ENCODE results near the gene FHIT.
A peak's percentile ranks its signal among the peaks of the same experiment; 100 is the strongest.

The FHIT gene

DNA sequence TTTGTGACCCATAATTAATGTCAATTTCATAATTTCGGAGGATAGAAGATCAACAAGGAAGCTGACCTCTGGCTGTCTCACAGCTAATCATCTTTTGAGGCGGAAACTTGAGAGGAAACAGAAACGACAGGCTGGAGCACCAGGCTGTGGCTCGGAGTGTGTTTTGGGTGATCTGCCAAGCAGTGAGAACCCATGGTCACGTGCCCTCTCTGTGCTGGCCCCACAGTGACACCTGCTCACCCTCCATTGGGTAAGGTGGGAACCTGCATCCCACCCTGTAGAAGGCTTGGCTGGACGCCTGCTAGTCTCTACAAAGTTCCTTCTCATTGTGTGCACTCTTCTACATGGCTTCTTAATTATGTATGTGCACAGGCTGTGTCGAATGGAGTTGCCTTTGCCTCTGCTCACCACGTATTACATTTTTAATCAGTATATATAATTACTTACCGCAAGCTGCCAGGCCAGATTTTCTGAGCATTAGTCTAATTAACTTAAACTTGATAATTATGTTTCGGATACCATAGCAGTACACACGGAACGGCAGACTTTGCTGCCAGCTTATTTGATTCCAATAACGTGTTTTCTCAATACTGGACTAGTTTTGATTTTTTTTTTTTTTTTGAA lies 1482.0 kb downstream of the FHIT start:
- no peak for DNase-seq

DNA sequence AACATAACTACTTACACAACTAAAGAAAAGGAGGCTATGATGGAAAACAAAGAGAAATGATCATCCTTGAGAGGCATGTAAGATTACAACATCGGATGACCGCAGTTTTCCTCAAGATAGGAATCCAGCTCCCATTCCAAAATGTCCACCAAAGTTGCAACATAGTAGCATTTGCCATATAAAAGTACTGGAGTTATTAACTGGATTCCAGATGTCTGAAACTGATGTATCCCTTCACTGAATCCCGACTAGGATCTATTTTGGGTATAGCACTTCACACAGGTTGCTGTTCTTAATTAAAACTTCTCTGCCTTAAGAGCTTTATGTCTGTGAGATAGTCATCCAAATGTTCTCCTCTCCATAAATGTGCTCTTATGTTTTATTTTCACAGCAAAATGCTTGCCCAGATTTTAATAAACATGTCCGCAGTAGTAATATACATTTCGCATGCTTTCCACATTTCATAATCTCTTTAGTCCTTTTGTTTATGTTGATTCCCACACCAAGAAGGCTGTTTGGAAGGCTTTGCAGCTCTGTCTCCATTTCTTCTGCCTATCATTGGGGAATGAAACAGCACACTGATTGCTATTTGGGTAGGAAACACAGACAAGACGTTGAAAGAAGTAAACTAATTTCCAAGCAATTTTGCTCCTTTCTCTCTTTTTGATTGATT lies 1484.9 kb downstream of the FHIT start:
- no peak for DNase-seq

DNA sequence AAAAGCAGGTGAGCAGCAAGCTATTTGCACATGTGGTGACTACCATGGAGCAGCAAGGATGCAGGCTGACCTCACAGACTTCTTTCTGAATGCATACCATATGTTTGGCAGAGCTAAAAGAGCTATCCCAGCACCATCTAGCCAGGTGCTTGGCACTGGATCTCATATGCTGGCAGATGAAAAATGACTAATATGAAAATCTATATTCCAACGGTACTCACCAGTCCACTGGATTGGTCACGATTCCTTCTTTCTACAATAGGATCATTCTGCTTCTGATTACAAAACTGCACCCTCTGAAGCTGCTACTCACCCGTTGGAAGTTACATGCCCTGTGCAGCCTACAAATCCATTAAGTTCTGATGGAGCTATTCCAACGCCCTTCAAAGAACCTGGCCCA lies 1487.1 kb downstream of the FHIT start:
- no peak for DNase-seq

DNA sequence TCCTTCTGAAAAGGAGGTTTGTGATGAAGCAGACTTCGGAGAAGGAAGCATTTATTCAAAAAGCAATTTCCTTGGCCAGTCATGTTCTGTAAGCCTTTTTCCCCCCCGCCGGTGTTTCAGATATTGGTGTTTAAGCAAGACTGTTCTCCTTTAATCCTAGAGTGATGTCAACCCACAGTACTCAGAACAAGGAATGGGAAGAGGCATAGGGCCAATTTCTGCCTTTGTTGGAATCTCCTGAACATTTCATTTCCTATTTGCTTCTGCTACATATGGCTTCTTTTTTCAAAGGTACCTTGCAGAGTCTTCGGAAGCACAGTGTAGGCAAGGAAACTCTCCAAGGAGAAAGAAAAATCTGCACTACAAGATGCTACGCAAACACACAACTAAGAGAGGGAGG lies 1488.3 kb downstream of the FHIT start:
- no peak for DNase-seq

DNA sequence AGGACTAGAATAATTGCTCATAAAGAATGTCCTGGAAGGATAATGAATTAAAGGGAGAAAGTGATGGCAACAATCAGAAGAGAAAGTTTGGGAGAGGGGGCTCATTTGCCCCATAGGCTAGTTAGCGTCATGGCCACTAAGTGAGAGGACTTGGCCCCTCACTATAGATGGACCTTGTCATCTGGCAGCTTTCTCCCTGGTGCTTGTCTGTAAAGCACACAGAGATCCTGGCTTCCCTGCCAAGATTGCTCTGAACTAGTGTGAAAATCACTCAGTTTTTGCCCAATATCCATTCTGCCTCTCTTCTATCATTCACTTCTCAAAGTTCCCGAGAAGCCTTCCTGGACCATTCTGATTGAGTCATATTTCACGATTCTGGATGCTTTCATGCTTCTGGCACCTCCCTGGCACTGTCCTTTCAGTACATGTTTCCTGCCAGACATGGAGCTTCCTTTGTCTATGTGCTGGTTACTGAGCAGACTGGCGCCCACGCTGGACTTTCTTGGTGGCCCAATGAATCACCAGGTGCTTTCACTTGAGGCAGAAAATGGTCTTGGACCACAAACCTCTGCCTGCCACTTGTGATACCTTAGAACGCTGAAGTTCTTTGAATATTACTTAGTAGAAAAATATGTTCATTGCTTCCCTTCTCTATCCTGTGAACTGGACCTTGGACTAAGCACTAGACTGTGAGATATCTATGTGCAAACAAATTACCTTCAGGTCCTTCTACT lies 1491.8 kb downstream of the FHIT start:
- DNase-seq, result peak; percentile 9

DNA sequence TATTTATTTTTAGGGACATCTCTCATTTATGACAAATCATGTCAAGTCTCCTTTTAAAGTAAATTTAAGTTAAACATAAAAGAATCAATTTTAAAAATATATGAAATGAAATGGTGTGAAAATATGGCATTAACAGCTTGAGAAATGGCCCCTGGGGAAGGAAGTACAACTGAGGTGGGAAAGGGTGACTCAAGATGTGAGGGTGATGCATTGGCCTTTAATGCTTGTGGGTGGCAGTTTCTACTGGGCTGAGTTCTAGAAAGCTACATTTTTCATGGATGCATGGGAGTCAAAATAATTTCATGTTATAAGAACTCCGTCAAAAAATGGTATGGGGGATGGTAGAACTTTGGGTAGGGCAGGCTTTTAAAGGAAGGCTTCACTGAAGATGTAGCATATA lies 1492.6 kb downstream of the FHIT start:
- no peak for DNase-seq

DNA sequence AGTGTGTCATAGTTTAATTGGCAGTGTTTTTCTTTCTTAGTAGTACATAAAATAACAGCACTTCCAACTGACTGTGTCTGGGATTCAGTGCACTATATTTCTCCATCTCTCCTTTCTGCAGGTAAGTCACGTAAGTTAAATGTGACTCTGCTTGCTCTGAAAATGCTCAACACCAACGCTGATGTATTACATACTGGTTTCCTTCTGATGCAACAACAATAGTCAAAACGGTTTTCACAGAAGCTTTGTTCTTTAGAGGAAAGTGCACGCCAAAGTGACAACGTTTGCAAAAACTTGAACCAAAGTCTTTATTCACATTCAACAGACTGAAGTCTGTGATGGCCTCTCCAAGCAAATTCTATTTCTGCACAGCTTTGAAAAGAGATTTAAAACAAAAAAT lies 1494.3 kb downstream of the FHIT start:
- DNase-seq, result no peak

DNA sequence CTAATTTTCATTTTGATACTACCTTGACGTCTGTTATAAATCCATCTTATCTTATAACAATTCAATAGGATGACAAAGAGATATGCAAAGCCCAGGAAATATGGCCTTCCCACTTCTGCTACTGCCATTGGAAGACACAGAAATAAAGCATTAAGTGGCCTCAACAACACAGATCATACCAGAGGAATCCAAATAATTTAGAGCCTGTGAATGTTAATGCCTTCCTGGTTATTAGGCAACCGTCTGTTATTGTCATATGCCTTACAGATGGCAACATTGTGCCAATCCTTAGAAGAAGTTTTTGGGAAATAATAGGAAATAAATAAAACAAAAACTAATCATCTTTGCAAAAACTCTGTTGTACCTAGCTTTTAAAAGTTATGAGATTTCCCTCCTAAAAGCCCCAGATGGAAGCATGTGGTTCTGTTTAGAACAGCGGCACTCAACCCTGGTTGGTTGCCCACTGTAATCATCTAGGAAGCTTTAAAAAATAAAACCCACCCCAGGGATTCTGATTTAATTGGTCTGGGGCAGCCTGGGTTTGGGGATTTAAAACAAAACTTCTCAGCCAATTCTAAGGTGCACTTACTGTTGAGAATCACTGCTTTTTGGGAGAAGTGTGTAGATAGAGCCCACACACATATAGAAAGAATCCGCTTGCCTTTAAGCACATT lies 1496.7 kb downstream of the FHIT start:
- DNase-seq, result no peak

DNA sequence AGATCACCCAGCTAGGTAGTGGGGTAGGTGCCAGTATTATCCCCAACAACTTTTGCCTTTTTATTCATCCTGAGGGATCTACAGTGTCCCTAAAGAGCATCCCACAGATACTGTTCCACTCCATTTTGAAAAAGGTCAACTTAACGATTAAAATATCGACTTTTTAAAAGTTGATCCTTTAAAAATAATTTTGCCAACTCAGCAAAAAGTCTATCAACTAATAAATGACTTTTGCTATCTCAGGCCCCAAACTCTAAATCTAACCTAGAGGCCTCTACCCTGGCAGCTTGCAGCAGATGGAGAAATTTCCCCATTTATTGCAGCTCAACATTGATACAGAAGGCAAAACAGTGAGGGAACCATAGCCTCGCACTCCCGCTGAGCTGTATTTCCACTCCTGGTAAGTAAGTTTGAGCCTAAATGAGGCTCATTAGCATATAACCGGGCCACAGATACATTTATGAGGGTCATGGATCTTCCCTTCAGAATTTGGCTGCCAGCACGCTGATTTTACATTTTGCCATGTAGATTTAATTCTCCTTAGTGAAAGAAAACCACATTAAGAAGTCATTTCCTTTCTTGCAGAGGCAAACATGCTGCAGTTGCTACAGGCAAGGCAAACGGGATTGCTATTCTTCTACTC lies 1497.3 kb downstream of the FHIT start:
- no peak for DNase-seq

DNA sequence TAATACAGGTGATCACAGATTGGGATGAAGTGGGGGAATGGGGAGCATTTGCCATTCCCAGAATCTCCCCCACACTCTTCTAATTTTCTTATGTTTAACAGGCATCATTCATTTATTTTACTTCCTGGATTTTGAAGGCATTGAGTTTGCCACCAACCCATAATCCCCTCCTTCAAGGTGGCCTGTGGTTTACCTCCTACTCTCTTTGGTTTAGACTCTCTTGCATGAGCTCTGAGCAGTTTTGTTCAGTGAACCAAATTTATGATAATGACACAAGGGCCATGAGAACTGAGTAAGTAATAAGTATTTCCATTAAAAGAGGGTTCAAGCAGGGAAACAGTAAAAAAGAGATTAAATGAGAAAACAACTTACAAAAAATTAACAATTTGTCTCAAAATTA lies 1498.3 kb downstream of the FHIT start:
- no peak for DNase-seq

DNA sequence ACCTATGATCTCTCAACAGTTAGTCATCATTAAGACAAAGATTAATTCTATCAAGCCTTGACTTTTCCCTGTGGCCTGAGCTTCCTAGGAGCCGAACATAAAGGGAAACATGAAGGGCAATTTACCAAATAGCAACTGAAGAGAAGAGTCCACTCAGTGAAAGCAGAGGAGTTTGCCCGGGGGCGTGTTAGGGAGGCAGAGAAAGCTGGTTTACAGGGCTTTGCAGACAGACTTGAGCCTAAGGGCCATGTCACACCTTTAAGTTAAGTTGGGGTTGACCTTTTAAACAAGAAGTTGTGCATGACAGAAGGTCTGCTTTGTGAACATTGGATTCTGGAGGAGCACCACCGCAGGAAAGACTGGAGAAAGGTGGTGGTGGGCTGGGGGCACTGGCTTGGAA lies 1499.6 kb downstream of the FHIT start:
- DNase-seq, result no peak

DNA sequence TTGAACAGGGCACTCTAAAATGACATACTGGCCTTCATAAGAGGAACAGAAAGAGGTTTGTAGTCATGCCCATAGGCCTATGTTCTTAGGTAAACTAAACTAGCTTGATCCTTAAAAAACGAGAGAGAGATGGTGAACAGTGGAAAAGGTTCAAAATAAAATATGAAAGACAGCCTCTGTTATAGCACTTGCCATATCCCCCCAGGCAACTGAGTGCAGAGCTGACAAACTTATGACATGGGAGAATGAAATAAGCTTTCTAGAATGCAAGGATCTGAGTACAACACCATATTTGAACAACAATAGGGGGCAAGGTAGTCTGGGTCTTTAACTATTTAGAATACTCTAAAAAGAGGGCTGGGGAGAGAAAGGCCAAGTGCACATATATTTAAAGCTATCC lies 1500.9 kb downstream of the FHIT start:
- DNase-seq, result no peak

DNA sequence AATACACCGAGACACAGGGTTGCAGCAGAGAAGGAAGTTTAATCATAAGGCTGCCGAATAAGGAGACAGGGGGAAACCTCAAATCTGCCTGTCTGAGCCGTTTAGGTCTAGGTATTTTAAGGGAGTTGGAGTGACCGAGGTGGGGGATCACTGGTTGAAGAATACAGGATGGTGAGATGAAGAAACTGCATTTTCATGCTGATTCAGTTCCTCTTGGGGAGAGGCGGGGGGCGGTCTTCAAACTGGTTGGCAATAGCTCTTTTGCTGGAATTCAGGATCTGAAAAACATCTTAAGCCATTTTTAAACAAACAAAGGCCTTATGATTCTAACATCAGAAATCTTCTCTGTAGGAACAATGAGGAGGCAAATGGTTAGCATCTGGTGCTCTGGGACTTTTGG lies 1502.0 kb downstream of the FHIT start:
- DNase-seq, result no peak

DNA sequence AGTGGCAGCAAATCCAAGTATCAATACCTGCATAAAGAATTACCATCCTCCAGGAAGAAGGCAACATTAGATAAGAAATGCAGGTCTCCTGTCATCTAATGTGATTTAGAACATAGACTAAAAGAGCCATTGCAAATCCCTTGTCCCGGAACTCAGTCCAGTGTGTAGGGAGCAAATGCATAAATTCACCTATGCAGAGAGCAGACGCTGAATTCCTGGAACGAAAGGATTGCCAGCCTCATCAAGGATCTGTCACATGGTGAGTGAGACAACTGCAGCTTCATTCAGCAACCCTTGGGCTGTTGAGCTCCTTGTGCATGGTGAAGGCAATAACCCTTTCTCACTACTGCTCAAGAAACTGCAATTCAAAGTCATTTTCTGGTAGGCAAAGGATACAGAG lies 1504.7 kb downstream of the FHIT start:
- no peak for DNase-seq

DNA sequence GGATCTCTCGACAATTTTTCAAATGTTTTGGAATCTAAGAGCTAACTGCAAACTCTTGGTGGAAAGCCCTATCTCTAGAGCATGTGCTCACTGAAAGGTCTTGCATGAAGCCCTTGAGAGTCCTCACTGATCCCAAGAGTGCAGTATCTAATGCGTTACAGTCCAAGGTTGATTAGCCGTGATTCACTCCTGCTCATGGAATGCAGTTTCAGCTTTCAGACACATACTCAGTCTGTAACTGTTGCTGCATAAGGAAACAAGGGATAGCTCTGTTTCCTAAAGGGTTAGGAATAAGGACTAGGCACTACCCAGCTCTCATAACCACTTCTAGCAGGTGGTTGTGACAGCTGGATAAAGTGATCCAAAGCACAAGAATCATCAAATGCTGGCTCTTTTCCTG lies 1514.0 kb downstream of the FHIT start:
- DNase-seq, result no peak

DNA sequence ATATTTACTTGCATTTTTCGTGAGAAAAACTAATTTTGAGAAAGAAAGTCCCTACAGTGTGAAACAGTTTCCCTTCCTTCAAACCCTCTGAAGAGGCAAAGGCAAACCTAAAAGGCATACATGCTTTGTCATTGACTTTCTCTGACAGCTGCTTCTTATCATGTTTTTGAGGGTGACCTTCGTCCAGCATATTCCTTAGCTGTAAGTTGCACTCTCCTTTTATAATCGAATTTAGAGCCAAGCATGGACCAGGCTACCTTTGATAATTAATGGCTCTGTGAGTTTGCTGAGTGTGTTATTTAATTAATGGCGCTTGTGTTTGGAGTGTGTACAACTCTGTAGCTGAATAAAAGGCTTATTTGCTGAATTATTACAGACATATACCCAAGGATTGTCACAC lies 1517.2 kb downstream of the FHIT start:
- DNase-seq, result no peak

DNA sequence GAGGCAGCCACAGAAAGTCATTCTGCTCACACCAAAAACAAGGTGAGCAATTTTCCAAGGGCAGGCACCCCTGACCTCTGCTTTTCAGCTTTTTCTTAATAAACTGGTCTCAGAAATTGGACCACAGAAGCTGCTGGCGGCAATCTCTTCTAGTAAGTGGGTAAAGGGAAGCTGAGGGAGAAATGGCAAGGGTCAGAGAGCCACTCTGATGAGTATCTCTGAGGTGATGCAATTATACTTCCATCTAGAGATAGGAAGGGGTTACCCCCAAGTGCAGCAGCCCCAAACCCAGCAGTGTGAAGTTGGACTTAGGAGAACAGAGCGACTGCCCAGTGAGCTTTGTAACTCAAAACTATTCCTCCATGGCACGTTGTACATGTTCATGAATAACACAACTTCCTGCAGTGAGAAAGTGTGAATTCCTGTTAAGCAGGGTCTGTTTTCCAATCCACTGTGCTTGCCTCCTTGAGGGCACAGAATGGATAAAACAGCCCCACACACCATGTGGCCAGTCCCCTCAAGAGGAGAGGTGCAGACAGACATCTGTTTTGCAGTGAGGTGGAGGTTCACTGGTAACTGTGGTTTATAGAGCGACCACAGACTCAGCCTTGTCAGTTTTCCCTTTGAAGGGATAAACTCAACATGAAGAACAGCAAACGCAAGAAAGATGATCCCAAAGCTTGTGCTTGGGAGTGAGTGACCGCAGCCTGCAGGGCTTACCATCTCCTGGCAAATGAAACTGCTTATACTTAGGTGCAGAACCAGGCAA lies 1518.0 kb downstream of the FHIT start:
- no peak for DNase-seq

DNA sequence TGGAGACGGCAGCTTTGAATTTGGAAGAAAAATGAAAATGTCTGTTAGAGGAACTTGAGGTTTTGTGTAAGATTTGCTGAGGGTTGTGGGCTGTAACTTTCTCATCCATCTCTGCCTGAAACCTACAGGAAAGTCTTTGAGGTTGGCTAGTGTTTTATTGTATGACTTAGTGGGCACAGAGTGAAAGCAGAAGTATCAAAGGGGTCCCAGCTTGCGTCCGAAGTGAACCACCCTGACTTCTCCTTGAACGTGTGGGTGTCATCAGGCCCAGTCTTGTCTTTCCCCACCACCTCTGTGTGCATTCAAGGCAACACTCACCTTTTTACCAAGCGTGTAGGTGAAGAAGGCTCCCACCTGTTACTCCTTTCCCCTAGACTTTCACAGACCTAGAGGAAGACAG lies 1519.3 kb downstream of the FHIT start:
- DNase-seq, result no peak

DNA sequence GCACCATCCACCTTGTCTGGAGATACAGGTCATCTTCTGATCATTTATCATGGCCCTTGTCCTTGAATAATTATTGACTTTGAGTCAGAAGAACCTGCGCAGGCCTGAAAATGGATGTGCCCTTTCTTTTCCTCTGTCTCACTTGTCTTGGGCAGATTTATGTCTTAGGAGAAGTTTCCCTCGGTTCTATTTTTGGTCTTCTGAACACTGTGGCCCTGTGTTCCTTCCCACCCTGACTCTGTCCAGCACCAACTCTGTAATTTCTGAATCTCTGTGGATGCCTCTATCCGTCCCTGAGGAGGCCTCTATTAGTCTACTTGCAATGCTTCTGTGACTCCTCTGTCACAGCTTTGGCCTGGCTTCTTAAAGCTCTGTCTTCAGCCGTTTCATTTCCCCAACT lies 1520.7 kb downstream of the FHIT start:
- no peak for DNase-seq

DNA sequence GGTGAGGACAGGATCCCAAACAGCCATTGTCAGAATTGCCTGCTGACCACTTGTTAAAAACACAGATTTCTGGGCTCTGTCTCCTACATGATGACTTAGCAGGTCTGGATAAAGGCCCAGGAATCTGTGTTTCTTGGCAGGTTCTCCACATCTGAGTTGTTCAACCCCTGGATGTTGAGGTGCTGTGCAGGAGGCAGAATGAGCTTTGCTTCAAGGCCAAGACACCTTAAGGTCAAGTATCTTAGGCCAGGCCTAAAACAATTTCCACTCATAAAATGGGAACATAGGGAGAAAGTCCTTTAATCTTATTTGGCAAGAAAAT lies 1522.7 kb downstream of the FHIT start:
- DNase-seq, result no peak

DNA sequence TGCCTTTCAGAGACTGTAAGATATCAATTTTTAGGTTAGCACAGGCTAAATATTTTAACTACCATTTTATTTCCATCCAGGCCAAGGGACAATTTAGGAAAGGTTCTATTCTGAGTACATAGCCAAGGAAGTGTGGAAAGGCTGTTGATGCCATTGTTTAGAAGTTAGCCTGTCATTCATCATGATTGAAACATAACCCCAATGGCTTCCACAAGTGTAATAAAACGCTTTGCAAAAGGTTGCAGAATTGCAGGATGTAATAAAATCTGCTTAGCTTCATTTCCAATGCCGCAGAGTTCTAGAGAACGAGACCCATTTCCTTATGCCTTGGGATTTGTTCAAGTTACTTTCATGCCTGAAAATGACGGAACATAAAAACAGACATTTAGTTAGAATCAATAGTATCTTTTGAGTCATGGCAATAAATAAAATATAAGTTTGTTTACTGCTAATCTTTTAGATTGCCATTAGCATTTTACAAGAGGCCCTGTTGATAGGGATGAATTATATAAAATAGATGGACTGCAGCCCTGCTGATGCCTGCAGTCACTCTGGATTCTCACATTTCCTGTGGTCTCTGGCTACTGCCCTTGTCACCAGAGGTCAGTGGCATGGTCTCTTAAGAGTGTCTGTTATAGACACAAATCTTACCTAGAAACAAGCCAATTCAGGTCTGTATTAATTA lies 1523.2 kb downstream of the FHIT start:
- no peak for DNase-seq

DNA sequence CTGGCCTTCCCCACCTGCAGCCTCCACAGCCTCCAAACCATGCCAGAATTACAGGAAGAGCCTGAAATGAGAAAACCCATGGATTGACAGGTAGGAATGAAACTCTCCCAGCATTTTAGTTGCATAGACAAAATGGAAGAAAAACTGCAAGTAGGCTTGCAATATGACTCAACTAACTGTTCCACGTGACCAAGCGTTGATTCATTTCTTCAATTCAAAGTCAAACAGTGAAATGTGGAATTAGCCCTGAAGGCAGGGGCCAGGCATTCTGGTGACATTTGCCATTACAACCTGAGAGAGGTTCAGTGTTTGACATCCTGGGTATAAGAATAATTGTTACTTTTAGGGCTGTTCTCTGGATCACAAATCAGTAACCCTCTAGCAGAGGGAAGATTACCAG lies 1525.0 kb downstream of the FHIT start:
- DNase-seq, result no peak
